ENCODE results near the gene FAM20A.
"Not testable (repeated sequence)": the region's sequence is repeated elsewhere in the genome, so short reads cannot be mapped to it uniquely, and the experiment has no call there.

The FAM20A gene

DNA sequence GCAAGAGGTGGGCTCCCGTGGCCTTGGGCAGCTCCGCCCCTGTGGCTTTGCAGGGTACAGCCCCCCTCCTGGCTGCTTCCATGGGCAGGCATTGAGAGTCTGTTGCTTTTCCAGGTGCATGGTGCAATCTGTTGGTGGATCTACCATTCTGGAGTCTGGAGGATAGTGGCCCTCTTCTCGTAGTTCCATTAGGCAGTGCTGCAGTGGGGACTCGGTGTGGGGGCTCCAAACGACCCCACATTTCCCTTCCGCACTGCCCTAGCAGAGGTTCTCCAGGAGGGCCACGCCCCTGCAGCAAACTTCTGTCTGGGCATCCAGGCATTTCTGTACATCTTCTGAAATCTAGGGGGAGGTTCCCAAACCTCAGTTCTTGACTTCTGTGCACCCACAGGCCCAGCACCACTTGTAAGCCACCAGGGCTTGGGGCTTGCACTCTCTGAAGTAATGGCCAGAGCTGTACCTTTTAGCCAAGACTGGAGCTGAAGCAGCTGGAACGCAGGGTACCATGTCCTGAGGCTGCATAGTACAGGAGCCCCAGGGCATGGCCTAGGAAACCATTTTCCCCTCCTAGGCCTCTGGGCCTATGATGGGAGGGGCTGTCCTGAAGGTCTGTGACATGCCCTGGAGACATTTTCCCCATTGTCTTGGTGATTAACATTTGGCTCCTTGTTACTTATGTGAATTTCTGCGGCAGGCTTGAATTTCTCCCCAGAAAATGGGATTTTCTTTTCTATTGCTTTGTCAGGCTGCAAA is 82.9 kb downstream of the FAM20A start:
- no peak for DNase-seq

DNA sequence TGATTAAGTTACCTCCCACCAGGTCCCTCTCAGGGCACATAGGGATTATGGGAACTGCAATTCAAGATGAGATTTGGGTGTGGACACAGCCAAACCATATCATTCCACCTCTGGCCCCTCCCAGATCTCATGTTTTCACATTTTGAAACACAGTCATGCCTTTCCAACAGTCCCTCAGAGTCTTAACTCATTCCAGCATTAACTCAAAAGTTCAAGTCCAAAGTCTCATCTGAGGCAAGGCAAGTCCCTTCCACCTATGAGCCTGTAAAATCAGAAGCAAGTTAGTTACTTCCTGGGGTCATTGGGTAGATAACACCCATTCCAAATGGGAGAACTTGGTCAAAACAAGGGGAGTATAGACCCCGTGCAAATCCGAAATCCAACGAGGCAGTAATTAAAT is 83.6 kb downstream of the FAM20A start:
- DNase-seq: not testable (repeated sequence)

DNA sequence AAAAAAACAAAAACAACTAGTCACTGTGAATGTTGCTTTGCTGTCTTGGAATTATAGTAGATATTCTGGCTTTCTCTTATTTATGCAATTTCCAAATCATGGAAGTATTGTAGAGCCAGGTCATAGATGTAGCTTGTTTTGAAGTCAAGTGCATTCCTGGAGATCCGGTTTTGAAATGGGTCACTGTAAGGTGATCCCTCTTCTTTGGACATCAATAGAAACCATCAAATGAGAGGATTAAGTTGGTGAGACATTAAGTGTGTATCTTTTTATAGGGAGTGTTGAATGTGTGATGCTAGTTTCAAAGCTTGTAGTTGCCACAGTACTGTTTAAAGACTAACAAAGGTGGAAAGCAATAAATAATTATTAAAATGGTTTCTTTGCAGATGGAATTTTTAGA is 84.4 kb downstream of the FAM20A start:
- no peak for DNase-seq

DNA sequence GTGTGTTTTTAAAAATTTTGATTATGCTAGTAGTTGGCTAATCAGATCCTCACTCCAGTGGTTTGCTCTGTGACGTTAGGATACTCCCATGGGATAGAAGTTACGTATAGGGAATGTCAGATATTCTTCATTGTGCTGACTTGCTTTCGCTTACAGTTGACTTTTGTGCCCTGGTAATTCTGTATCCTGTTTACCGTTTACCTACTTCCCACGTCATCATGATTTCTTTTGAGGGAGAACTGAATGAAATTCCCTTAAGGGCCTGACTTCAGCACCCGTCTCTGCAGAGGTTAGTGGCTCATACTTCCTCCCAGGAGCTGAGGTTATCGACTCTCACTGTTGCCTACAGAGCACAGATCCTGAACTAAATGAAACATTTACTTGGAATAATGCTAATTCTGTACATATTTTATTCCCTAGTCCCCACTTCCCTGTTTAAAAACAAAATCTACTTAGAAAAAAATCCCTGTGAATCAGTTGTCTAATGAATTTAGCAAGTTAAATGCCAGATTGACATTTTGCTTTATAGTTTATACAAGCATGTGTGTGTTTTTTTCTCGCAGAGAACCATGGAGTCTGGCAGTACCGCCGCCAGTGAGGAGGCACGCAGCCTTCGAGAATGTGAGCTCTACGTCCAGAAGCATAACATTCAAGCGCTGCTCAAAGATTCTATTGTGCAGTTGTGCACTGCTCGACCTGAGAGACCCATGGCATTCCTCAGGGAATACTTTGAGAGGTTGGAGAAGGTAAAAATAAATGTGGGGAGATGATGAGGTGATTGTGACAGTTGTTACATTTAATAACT is 86.1 kb downstream of the FAM20A start:
- DNase-seq: no peak

DNA sequence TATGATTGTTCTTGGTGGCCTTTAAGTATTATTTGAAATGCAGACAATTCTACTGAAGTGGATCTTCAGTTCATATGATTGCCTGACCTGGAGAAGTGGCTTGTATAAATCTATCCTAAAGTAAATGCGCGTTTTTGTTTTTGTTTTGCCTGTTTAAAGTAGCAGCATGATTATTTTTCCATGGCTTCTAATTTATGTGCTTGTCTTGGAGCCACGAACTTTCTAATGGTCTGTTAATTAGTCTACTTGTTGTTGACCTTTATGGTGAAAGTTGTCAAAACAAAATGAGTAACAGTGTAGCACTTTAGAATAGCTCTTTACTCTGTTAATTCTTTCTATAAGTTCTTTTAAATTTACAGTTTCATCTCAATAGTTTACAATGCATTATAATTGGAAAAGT is 87.2 kb downstream of the FAM20A start:
- DNase-seq: no peak

DNA sequence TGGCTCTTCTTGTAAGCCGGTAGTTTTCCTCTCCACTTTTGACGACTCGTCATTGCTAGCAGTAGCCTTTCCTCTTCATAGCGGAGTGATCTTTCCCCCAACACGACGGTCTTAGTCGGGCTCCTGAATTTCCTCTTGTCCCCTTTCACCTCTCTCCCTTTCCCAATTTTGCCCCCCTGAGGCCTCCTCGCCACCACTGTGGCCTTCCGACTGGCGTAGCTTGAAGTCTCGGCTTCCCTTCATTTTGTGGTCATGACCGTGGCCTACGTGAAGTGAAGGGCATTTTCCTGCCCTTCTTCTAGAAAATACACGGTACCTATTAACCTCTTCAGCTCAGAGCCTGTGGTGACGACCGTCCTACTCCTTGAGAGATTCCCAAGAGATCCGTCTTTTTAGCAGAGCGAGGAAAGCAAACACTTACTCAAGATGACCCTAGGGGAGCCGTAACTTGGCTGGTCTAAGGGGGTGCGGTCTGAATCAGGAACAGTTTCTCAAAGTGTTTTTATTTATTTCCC is 88.2 kb downstream of the FAM20A start:
- DNase-seq: no peak

DNA sequence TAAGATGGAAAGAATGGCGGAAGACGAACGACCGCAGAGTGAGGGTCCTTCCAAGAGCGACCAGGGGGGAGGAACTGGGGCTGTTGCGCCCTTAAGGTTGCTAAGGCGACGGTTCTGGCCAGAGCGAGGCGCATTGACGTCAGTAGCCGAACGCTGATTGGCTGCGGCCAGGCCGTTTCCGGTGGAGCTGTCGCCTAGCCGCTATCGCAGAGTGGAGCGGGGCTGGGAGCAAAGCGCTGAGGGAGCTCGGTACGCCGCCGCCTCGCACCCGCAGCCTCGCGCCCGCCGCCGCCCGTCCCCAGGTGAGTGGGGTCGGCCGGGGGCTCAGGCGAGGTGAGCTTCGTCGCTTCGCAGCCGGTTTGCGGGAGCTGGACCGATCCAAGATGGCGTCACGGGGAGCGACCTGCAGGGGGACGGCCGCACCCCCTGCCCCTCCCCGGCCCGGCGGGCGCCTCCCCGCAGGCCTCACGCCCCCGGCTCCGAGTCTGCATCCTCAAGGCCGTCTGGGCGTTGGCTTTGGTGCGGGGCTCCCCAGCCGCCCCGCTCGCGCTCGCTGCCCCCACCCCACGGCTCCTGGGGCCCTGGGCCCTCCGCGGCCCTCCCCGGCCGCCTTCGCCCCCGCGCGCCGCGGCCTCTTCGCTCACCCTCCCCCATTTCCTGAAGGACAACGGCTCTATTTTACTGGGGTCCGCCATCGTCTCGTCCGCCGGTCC is 88.8 kb downstream of the FAM20A start, which contains the start of gene PRKAR1A:
PRKAR1A (plus strand) TSS at position 184 of the 713 bp plus-strand sequence. CDS start 2,970 bp downstream, outside the sequence.
- DNase-seq: peak; percentile 74

DNA sequence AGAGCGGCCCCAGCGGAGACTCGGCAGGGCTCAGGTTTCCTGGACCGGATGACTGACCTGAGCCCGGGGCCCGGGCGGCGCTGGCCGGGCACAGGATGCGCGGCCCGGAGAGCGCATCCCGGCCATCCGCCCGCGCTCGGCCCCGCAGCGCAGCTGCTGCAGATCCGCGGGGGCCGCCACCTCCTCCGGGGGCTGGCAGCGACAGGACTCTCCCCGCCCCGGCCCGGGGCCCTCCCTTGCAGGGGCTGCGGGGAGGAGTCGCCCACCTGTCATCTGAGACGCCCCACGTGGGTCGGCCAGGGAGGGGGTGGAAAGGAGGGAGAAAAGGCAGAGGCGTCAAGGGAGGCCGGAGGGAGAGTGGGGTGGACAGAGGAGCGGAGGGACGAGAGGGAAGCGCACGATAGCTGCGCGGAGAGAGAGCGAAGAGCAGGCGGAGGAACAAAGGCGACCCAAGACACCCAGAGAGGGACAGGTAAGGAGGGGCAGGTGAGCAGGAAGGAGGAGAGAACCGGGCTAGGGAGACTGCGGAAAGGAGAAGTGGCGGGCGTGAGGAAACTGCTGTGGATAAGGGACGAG is 89.4 kb downstream of the FAM20A start:
- peak; percentile 45 for DNase-seq

DNA sequence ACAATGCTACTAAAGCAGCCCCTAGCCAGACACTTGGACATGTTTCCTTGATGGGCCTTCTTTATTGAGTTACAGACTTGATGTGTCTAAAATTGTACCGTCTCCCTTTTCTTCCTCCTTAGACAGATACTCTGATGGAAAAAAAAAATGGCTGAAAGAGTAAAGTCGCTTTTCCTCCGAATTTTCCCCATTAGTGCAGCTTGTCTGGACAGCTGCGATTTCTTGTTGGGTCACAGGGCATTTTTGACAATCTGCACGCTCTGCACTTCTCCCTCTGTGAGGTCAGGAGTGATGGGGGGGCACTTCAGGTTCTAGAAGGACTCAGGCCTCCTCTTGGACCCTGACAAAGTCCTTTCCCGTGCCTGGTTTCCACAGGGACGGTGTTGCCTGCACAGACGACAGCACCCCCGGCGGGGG is 89.9 kb downstream of the FAM20A start:
- DNase-seq: no peak

DNA sequence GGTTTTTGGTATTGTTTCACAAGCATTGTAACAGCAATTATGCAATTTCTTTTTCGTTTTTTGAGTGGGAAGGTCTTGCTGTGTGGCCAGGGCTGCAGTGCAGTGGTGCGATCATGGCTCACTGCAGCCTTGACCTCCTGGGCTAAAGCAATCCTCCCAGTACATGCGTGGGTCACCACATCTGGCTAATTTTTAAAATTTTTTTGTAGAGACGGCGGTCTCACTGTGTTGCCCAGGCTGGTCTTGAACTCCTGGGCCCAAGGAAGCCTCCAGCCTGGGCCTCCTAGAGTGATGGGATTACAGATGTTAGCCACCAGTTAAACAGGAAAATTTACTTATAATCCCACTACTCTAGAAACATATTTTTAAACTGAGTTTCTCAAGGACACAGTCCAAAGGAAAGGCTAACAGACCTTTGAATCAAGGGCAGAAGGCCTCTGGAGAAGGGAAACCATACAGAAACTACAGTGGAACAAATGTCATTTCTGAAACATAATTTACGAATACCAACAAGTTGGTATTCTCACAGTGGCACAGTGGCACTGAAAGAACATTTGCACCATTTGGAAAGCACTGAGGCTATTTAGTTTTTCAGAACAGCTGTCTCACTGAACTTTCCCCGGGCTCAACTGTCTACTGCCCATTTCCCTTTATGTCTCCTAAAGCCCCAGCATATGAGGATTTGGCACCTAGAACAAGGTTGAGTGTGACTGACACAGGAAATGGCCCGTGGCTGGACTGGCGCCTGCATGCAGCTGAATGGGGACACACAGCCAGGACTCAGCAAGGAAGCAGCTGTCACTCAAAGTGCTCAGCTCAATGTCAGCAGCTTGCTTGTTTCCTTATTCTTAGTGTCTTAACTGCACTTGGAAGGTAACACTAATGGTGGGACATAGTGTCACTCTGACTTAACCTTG is 91.8 kb downstream of the FAM20A start:
- DNase-seq: peak; percentile 24

DNA sequence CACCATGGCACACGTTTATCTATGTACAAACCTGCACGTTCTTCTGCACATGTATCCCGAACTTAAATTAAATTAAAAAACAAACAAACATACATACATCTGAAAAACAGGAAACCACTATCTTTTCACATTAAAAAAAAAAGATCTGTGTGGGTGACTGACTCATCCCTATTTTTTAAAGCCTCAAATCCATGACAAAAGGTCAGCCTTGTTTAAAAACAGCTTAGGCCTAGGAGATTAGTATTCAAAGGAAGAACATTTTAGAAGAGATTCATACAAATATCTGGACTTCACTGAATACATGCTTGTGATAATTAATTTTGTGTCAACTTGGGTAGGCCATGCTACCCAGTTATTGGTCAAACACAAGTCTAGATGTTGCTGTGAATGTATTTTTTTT is 93.6 kb downstream of the FAM20A start:
- no peak for DNase-seq

DNA sequence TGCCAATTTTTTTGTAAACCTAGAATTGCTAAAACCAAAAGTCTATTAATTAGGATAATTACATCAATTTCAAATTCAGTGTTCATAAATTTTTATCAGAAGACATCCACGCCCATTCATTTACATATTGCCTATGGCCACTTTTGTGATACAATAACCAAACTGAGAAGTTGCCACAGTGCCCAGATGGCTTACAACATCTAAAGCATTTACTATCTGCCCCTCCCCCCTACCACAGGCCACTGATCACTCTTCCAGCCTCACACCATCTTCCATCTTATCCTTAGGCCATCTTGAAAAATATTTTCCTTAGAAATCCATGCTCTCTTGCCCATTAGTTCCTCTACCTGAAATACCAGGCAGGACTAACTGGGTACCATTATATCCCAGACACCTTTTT is 95.2 kb downstream of the FAM20A start:
- DNase-seq: no peak

DNA sequence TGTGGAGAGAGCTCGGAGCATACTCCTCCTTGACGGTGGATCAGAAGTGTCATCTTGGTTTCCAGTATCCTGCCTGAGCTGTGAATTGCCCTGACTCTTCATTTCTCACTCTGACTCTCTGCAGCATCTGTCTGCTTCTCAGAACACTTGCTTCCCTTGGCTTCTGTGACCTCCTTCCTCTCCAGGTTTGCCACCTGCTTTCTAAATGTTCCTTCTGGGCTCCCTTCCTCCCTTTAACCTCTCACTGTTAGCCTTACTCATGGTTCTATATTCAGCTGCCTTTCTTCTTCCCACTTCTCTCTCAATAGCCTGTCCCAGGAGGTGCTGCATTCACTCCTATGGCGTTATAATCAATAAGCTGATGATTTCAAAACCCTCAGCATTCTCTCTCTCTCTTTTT is 100.1 kb downstream of the FAM20A start:
- DNase-seq: no peak

DNA sequence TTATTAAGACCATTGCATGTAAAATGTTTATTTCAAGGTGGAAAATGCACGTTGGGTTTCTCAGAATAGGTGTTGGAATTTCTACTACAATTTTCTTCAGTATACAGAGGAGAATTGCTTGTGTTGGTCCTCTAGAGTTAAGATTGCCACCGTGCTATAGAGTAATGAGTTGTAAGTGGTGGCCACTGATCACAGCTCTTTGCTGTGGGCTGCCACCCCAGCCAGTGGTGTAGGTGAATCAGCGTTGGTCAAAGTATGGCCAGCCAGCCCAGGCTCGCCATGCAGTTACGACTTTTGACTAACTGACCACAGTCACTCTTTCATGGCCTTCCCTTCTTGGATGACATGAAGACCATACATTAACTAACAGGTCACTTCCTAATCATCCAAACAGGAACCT is 101.6 kb downstream of the FAM20A start:
- DNase-seq: no peak

DNA sequence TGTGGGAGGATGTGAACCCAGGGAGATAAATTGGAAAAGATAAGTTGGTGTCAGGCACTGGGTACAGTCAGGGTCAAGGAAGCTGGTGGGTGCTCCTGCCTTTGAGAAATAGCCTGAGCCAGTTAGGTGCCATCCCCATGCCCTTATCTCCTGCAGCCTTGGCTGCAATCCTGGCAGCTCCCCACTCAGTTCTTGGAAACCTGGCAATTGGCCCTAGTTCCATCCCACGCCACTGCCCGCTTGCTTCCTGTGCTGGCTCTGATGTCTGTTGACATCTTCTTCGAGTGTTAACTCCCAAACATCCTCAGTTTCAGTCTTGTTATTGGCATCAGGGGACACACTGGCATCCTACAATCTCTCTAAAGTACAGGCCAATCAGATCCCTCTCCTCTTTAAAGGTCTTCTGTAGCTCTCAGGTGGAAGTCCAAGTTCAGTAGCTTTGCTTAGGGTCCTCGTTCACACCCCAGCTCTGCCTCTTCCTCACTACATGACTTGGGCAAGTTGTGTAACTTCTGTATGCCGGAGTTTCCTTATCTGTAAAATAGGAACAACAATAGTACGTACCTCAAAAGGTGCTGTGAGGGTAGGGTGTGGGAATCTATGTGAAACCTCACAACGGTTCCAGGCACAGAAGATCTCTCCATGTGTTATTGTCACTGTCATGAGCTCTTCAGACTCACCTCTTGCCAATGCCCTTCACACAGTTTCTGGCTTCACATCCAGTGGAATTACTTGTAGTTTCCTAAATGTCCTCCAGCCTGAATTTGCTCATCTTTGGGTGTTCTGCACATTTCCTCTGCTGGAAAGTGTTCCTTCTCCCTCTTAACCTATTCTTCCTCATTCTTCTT is 102.5 kb downstream of the FAM20A start:
- DNase-seq: peak; percentile 49

DNA sequence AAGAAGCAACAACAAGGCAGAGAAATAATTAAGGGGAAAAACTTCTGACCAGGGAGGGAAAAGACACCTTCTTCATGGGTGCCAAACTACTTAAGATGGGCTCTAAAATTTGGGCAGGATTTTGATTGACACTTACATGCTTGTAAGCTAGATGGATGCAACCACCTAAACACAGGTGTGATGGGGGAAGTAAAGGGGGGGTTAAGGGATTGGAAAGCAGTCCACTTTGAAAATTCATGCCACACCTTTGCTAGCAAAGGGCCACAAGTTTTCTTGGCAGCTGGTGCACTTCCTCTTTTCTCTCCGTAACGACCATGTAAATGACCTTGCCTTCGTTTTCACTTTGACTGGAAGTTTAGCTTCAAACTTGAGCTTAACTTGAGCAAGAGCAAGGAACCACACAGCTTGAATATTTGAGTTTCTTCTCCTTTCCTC is 103.3 kb downstream of the FAM20A start:
- DNase-seq: peak; percentile 74

DNA sequence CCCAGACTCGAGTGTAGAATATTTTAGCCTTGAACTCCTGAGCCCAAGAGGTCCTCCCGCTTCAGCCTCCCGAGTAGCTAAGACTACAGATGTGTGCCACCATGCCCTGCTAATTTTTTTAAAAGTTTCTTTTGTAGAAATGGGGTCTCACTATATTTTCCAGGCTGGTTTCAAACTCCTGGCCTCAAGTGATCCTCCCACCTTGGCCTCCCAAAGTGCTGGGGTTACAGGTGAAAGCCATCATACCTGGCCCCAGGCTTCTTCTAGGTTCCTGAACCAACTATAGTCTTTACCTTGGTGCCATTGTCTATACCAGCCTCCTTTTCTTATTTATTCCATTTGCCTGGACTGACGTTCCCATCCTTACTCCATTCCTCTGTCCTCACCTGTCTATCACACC is 106.1 kb downstream of the FAM20A start:
- no peak for DNase-seq

DNA sequence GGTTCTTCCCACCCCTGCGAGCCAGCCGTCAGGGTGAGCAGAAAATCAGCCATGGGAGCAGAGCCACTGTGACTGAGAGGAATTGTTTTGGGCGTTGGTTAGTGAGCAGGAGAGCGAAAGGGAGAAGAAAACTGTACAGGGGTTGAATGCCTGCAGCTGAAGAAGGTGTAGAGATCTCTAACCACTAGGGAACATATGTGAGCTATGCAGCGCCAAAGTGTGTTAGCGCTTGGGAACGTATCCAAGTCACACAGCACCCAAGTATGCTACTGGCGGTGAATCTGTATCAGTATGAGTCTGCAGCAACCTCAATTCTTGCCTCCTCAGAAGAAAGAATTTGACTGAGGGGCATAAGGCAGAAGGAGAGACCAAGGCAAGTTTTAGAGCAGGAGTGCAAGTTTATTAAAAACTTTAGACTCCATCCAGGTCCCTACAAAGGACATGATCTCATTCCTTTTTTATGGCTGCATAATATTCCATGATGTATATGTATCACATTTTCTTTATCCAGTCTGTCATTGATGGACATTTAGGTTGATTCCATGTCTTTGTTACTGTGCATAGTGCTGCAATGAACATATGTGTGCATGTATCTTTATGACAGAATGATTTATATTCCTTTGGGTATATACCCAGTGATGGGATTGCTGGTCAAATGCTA is 108.6 kb downstream of the FAM20A start:
- not testable (repeated sequence) for DNase-seq

DNA sequence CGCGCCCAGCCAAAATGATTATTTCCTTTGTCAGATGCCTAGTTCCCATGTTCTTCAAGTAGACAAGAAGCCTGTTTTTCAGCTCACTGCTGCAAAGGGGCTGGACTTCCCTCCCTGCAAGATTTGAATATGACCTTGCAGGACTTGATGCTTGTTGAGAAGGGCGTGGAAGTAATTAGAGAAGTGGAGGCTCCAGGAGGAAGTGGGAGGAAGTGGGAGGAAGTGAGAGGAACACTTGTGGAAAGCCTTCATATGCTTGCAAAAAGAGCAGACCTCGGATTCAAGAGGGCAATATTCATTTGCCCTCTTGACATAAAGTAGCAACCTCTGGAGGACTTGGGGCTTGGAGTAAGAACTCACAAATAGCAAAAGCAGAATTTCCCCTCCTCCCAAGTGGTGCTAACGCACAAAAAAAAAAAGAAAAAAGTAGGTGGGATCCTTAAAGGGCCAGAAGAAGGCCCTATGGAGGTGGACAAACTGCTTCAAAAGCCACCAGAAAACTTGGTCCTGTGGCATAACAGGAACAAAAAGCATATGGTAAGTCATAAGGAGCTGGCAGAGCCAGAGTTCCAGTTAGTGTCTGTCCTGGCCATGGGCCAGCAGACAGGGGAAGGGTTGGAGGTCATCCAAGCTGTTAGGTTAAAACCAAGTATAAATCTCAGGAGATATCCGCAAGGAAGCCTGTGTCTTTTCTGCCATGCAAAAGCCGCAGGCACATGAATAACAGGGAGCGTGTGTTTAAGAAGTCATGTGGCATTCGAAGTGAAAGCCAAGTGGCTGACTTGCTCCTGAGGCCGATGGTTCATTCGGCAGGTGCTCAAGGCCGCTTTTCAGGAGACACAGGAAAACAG is 109.6 kb downstream of the FAM20A start:
- DNase-seq: peak; percentile 82

Measured in GF-D8 (cell line).